OCI-LY7 (cell line): Measurements from ENCODE around the gene ASXL2. TPM values are rescaled to one million over a fixed set of nuclear protein-coding genes. Genes with fewer than 3 reads are reported as not detected.

Source experiments
- small RNA-seq: library from RNA; depleted of rRNA; stranded (forward); fragments of <200 nt; gene quantifications from one replicate; pipeline ENCODE3, GENCODE V24; 2014
- total RNA-seq, 2 experiments: library from RNA; depleted of rRNA in 1 of 2; stranded (reverse); fragments of >200 nt in 1 of 2; shearing (Covaris generic) in 1 of 2; gene quantifications; 2 replicates each; pipeline ENCODE4 v1.2.3, GENCODE V29; 2014 to 2022

Gene ASXL2
- total RNA-seq, 2 experiments from 2014 or later: 12.4 to 31.8 TPM

Small RNAs within 50 kb of the gene (small RNA-seq; reads per million reads assigned to genes)
- gene NDUFB4P4: not detected
- gene RF00019: not detected

Other genes with a start within 250 kb of the ASXL2 start
- gene DTNB, start 204.9 kb downstream of the ASXL2 start, total RNA-seq (2014; rRNA removed; shearing (Covaris generic)): 9.3 and 16.1 TPM in 2 replicates
- 28.3 and 32.2 TPM in 2 replicates for gene DTNB, start 204.9 kb downstream of the ASXL2 start, total RNA-seq (2022)
- gene KIF3C, start 104.0 kb upstream of the ASXL2 start, total RNA-seq (2014; rRNA removed; shearing (Covaris generic)): 3.8 and 4.0 TPM in 2 replicates
- 10.5 and 11.4 TPM in 2 replicates for gene KIF3C, start 104.0 kb upstream of the ASXL2 start, total RNA-seq (2022)
- gene RAB10, start 155.6 kb upstream of the ASXL2 start, total RNA-seq (2014; rRNA removed; shearing (Covaris generic)): 58.3 and 109 TPM in 2 replicates
- gene RAB10, start 155.6 kb upstream of the ASXL2 start, total RNA-seq (2022): 83.9 and 96.7 TPM in 2 replicates